ENCODE data around the gene RPS4Y2.

The RPS4Y2 gene

GRCh38 chrY:20780776-20781175 is 24.9 kb downstream of the RPS4Y2 start:
- no peak for DNase-seq (ENCODE audit: low spot score)
- in situ Hi-C loops (cut with MboI; ENCODE audit: low pct_unique_long_range_greater_than_20kb, low sequenced_read_pairs, unreplicated experiment) = no loop called here
- TF ChIP-seq CTCF (IDR thresholded peaks at IDR 0.05; ENCODE audit: extremely low read depth, insufficient read depth, missing control alignments) = no peak

- in situ Hi-C loops (cut with MboI; ENCODE audit: low pct_unique_long_range_greater_than_20kb, low sequenced_read_pairs, unreplicated experiment) = no loop called here
- no peak for TF ChIP-seq CTCF (IDR thresholded peaks at IDR 0.05; ENCODE audit: extremely low read depth, insufficient read depth, missing control alignments)
- DNase-seq (ENCODE audit: low spot score) = no peak
Measured at GRCh38 chrY:20781408-20781807, 25.5 kb downstream of the RPS4Y2 start.

GRCh38 chrY:20784965-20785364 is 29.1 kb downstream of the RPS4Y2 start:
- no peak for DNase-seq (ENCODE audit: low spot score)
- in situ Hi-C loops (cut with MboI; ENCODE audit: low pct_unique_long_range_greater_than_20kb, low sequenced_read_pairs, unreplicated experiment) = no loop called here
- no peak for TF ChIP-seq CTCF (IDR thresholded peaks at IDR 0.05; ENCODE audit: extremely low read depth, insufficient read depth, missing control alignments)

GRCh38 chrY:20787076-20787475 is 31.2 kb downstream of the RPS4Y2 start:
- no peak for DNase-seq (ENCODE audit: low spot score)
- no peak for TF ChIP-seq CTCF (IDR thresholded peaks at IDR 0.05; ENCODE audit: extremely low read depth, insufficient read depth, missing control alignments)
- in situ Hi-C loops (cut with MboI; ENCODE audit: low pct_unique_long_range_greater_than_20kb, low sequenced_read_pairs, unreplicated experiment) = no loop called here

GRCh38 chrY:20798351-20799049 is 42.6 kb downstream of the RPS4Y2 start:
- no peak for TF ChIP-seq CTCF (IDR thresholded peaks at IDR 0.05; ENCODE audit: extremely low read depth, insufficient read depth, missing control alignments)
- in situ Hi-C loops (cut with MboI; ENCODE audit: low pct_unique_long_range_greater_than_20kb, low sequenced_read_pairs, unreplicated experiment) = no loop called here
- DNase-seq (ENCODE audit: low spot score) = no peak

GRCh38 chrY:20802659-20803058 is 46.8 kb downstream of the RPS4Y2 start:
- in situ Hi-C loops (cut with MboI; ENCODE audit: low pct_unique_long_range_greater_than_20kb, low sequenced_read_pairs, unreplicated experiment) = no loop called here
- no peak for DNase-seq (ENCODE audit: low spot score)
- no peak for TF ChIP-seq CTCF (IDR thresholded peaks at IDR 0.05; ENCODE audit: extremely low read depth, insufficient read depth, missing control alignments)

Measured in GM13977 (cell line).